RWPE1 (cell line): ENCODE results near the gene REEP6.

ENCODE experiments used
- CTCF ChIA-PET: fragments of 350-600 bp; sonication (Branson Sonifier 250); formaldehyde crosslinking; extraction: SDS; loops from one replicate; lab custom pipeline; 2021; lab: Yijun Ruan, JAX
- POLR2A ChIA-PET: fragments of 400-600 bp; formaldehyde crosslinking; extraction: SDS; loops from one replicate; lab custom pipeline; 2020; ENCODE audit warnings: antibody characterized with exemption; ENCODE audit not compliant: low non-redundant PET; lab: Yijun Ruan, JAX
- DNase-seq: peaks from one replicate; pipeline ENCODE4 v3.0.0; 2012; ENCODE audit warnings: low spot score
- H3K27ac ChIP-seq: fragments of 450-650 bp; 2 replicates; pipeline ENCODE4 v1.5.1; 2017
- TF ChIP-seq, protein P1 (sequence below): fragments of 450-650 bp; conservative IDR thresholded peaks from 2 replicates; pipeline ENCODE4 v1.5.1; 2017; ENCODE audit warnings: low read depth, mild to moderate bottlenecking

The REEP6 gene

DNA sequence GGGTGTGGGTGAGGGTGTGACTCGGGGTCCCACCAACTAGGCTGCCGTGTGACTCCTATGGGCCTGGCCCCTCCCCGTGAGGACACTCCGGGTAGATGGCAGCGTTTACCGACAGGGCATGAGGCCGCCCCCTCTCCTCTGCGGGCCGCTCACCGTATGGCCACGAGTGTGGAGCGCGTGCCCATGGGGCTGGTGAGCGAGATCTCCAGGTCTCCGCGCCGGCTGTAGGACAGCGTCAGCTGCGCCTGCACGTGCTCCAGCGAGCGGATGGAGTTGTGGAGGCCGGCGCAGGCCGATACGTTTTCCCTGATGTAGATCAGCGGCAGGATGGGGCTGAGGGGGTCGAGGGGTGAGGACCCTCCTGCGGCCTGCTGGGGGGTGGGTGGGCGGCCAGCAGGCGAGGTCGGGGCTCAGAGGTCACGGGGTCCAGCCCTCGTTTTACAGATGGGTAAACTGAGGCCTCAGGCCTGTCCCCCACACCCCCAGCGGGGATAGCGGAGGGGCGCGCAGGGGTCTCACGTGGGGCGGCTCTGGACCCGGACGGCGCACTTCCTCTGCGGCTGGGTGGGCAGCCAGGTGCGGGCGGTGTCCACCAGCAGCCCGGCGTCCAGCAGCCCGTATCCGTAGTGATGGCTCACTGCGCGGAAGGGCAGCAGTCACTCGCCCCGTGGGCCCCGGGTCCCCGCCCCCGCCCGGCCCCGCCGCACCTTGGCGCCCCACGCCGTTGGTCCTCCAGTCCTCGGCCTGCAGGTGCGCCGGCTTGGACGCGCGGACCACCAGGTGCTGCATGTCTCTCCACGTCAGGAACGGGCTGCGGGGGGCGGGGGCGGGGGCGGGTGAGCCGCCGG lies 7.6 kb upstream of the REEP6 start:
- POLR2A ChIA-PET: no interaction called here
- CTCF ChIA-PET: no interaction called here
- H3K27ac ChIP-seq: no peak overlapping the region
- TF ChIP-seq, protein P1, sequence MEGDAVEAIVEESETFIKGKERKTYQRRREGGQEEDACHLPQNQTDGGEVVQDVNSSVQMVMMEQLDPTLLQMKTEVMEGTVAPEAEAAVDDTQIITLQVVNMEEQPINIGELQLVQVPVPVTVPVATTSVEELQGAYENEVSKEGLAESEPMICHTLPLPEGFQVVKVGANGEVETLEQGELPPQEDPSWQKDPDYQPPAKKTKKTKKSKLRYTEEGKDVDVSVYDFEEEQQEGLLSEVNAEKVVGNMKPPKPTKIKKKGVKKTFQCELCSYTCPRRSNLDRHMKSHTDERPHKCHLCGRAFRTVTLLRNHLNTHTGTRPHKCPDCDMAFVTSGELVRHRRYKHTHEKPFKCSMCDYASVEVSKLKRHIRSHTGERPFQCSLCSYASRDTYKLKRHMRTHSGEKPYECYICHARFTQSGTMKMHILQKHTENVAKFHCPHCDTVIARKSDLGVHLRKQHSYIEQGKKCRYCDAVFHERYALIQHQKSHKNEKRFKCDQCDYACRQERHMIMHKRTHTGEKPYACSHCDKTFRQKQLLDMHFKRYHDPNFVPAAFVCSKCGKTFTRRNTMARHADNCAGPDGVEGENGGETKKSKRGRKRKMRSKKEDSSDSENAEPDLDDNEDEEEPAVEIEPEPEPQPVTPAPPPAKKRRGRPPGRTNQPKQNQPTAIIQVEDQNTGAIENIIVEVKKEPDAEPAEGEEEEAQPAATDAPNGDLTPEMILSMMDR: no peak
- no peak for DNase-seq

DNA sequence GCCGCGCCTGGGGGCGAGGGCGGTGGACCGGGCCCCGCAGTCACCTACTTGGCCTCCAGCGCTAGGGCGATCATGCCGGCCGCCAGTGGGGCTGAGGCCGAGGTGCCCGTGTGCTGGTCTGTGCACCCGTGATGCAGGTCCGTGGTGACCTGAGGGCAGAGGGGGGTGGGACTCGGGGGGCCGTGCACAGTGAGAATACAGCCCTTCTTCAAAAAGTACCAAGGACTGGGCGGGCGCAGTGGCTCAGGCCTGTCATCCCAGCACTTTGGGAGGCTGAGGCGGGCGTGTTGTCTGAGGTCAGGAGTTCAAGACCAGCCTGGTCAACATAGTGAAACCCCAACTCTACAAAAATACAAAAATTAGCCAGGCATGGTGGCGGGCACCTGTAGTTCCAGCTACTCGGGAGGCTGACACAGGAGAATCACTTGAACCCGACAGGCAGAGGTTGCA lies 7.0 kb upstream of the REEP6 start:
- no peak for DNase-seq
- ChIA-PET POLR2A (no interaction called here), CTCF (no interaction called here)
- TF ChIP-seq, protein P1: no peak
- H3K27ac ChIP-seq: no peak overlapping the region

DNA sequence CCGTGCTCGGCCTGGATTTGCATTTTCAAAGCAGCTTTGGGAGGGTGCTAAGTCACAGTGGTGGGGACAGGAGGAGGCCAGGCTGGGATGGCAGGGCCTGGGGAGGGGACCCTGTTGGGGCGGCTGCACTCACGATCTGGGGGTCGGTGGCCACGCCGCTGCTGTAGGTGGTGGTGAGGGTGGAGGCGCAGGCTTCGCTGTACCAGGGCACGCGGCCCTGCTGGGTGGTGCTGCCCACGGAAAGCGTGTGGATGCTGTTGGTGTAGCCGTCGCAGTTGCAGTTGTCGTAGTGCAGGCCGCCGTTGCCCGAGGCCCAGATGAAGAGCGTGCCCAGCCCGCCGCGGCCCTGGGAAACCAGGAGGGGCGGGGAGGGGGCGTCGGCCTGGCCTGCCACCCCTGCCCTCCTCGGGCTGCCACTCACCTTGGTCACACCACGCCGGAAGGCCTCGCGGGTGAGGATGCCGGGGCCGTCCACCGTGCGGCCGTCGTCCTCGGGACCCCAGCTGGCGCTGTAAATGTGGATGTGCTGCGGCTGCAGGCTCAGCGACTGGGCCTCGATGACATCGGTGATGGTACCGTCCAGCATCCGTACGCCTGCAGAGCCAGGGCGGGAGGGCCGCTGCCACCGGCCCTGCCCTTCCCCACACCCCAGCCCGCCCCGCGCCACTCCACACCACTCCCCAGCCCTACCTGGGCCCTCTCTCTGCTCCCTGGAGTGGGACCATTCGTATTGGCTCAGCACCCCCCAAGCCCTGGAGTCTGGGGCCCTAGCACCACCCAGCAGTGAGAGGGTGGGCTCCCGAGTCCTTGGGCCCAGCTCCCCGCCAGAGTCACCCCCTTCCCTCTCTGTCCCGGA lies 4.0 kb upstream of the REEP6 start:
- TF ChIP-seq, protein P1: no peak
- ChIA-PET POLR2A (no interaction called here), CTCF (no interaction called here)
- no peak overlapping the region for H3K27ac ChIP-seq
- no peak for DNase-seq

DNA sequence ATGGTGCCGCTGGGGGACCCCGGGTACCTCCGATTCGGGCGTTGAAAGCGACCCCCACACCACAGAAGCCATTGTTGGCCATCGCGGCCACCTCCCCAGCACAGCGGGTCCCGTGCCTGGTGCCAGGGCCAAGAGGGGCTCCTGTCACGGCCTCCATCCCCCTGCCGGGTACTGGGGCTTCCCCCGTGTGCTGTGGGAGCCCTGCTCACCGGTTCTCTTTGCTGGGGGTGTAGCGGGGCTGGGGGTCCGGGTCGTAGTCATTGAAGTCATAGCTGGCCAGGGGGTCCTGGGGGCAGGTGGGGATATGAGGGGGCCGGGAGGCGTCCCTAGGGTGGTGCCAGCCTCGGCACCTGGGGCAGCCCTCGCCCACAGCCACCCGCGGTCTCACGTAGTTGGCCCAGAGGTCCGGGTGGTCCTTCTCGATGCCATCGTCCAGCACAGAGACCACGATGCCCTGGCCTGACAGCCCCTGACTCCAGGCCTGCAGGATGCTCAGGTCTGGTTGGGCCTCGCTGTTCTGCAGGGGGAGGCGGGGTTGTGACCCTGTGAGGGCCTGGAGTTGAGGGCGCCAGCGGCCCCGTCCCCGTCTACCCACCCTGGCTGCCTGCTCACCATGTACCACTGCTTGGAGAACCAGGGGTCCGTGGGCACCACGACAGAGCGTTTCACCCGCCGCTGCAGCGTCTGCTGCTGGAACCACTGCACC lies 3.3 kb upstream of the REEP6 start:
- no peak for DNase-seq
- CTCF ChIA-PET: no interaction called here
- TF ChIP-seq, protein P1: no peak
- H3K27ac ChIP-seq: no peak overlapping the region
- POLR2A ChIA-PET: no interaction called here

DNA sequence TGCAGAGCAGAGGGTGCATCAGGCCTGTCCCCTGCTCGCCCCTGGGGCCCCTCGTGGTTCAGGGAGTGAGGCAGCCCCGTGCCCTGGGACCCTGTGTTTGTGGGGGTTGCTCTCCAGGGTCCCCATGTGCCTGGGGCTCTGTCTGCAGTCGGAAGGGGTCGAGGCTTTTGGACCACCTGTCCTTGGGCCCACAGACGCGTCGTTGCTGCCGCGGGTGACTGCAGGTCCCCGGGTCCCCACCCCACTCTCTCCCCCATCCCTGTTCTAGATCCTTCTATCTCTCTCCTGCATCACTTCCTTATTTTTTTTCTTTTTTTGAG lies 2.7 kb upstream of the REEP6 start:
- TF ChIP-seq, protein P1: no peak
- no peak for DNase-seq
- peak overlapping the region; percentile 76 for H3K27ac ChIP-seq
- ChIA-PET POLR2A (no interaction called here), CTCF (no interaction called here)
